Measurements from ENCODE around the gene SLC38A4.

GRCh38 chr12:46855760-46856159 is 30.0 kb upstream of the SLC38A4 start:
- TF ChIP-seq CTCF (IDR thresholded peaks at IDR 0.05) (no peak), POLR2A (IDR thresholded peaks at IDR 0.05) (no peak)
